Hepatocyte (in vitro differentiated cells): ENCODE data around the gene HOPX.

Source experiments
- CTCF ChIP-seq: fragments of 200-600 bp; sonication (generic); IDR thresholded peaks from 2 replicates; pipeline ENCODE4 v1.5.1; 2016; ENCODE audit warnings: antibody characterized with exemption, mild to moderate bottlenecking; ENCODE audit not compliant: poor library complexity
- EZH2 ChIP-seq: fragments of 200-600 bp; sonication (generic); IDR thresholded peaks from 2 replicates; pipeline ENCODE4 v1.6.1; 2016; ENCODE audit warnings: antibody characterized with exemption, mild to moderate bottlenecking, borderline replicate concordance

- TF ChIP-seq CTCF, result no peak
- TF ChIP-seq EZH2, result no peak
These were observed 3.4 kb downstream of the HOPX start for GRCh38 chr4:56677711-56678110.
